Motor neuron (in vitro differentiated cells): ENCODE measurements around the gene SCG5. TPM values are rescaled to one million over a fixed set of nuclear protein-coding genes. Genes with fewer than 3 reads are reported as not detected.

Source experiments
- ATAC-seq, 8 experiments: fragments of 200-7000 bp; cut with Tn5 transposase; replicated peaks in 6 of 8; 2 replicates each; pipeline ENCODE4 v1.8.0; 2021; ENCODE audit warnings: mild to moderate bottlenecking in 8 of 8, moderate library complexity in 8 of 8
- H3K27ac ChIP-seq, 2 donors: fragments of 250-450 bp; sonication (Bioruptor Pico); 2 replicates each; pipeline ENCODE4 v1.9.0; 2021; ENCODE audit warnings: antibody characterized with exemption in 2 of 2, mild to moderate bottlenecking in 2 of 2, moderate library complexity in 1 of 2
- H3K4me1 ChIP-seq, 2 donors: fragments of 250-450 bp; sonication (Bioruptor Pico); replicated peaks in 1 of 2; 2 replicates each; pipeline ENCODE4 v1.6.1; 2021; ENCODE audit warnings: antibody characterized with exemption in 2 of 2, mild to moderate bottlenecking in 2 of 2, moderate library complexity in 1 of 2
- H3K4me3 ChIP-seq, 5 donors: fragments of 250-450 bp; sonication (Bioruptor Pico); 2 replicates each; pipeline ENCODE4 v1.9.0; 2021; ENCODE audit warnings: antibody characterized with exemption in 5 of 5, mild to moderate bottlenecking in 5 of 5, moderate library complexity in 4 of 5
- WGBS, 10 experiments: fragments of 450-650 bp; shearing (Covaris generic); methylation state at CpG; one replicate each; pipeline ENCODE4 v1.0.0; 2022; 5-methylcytosine and 5-hydroxymethylcytosine counted together
- in situ Hi-C, 9 experiments: fragments of 400-800 bp; cut with MboI; loops; one replicate each; pipeline ENCODE4 v1.15.0; 2021; ENCODE audit warnings: low sequenced_read_pairs in 9 of 9, low pct_unique_long_range_greater_than_20kb in 2 of 9; ENCODE audit not compliant: unreplicated experiment in 9 of 9
- total RNA-seq, 8 experiments: library from RNA; unstranded; fragments of 300-600 nt; gene quantifications; 2 replicates each; pipeline versions ENCODE4 v1.2.3 to v1.2.4, GENCODE V29; 2022

SCG5 gene
- total RNA-seq, 8 experiments from 2014 or later, result 1.3 to 68.5 (median 33.6) TPM

- H3K4me1 ChIP-seq, result no peaks in the 10 kb centered on the region
- ATAC-seq, result no peak
- no peak overlapping the region for H3K27ac ChIP-seq
- in situ Hi-C loops, result loop anchor here in 8 of 9 experiments (10.0 to 25.0 kb wide), 4 partner anchors 170 to 470 kb away; no protein-coding TSS in a partner anchor
- no peak overlapping the region for H3K4me3 ChIP-seq
- WGBS, 10 experiments, result 87 to 100% (median 94%) methylated on average over 1 to 6 of the region's 6 CpGs; no CpG with 5 or more reads in 1 of the 10 experiments
These were observed 25.8 kb downstream of the SCG5 start for GRCh38 chr15:32667321-32667720.

GRCh38 chr15:32668942-32669341 lies 27.4 kb downstream of the SCG5 start:
- ATAC-seq, result peak in 1 of 8 experiments; percentile 15
- 58 to 100% (median 83%) methylated on average over 1 to 2 of the region's 2 CpGs for WGBS, 10 experiments
- Histone ChIP-seq H3K4me3 (no peak overlapping the region), H3K27ac (no peak overlapping the region), H3K4me1 (no peaks in the 10 kb centered on the region)
- in situ Hi-C loops, result loop anchor here in 8 of 9 experiments (10.0 to 25.0 kb wide), 4 partner anchors 168 to 468 kb away; no protein-coding TSS in a partner anchor

- peak in 3 of 8 experiments; percentile 92 to 94 (median 93) for ATAC-seq
- no peak overlapping the region for H3K27ac ChIP-seq
- in situ Hi-C loops, result loop anchor here in 8 of 9 experiments (10.0 to 25.0 kb wide), 4 partner anchors 167 to 467 kb away; no protein-coding TSS in a partner anchor
- no peak overlapping the region for H3K4me3 ChIP-seq
- H3K4me1 ChIP-seq, result no peaks in the 10 kb centered on the region
- 4 to 70% (median 62%) methylated on average over 1 to 5 of the region's 5 CpGs for WGBS, 10 experiments
These were observed 28.5 kb downstream of the SCG5 start for GRCh38 chr15:32669896-32670611.

- in situ Hi-C loops, result loop anchor here in 6 of 9 experiments (25.0 kb wide), 3 partner anchors 167 to 467 kb away; no protein-coding TSS in a partner anchor
- no peak for ATAC-seq
- H3K4me1 ChIP-seq, result no peaks in the 10 kb centered on the region
- WGBS, 10 experiments, result 36 to 100% (median 88%) methylated on average over 1 to 3 of the region's 3 CpGs; no CpG with 5 or more reads in 2 of the 10 experiments
- no peak overlapping the region for H3K27ac ChIP-seq
- no peak overlapping the region for H3K4me3 ChIP-seq
These were observed 29.1 kb downstream of the SCG5 start for GRCh38 chr15:32670623-32671022.

GRCh38 chr15:32671339-32672325 lies 30.1 kb downstream of the SCG5 start:
- Histone ChIP-seq H3K27ac (no peak overlapping the region), H3K4me3 (no peak overlapping the region), H3K4me1 (peaks cover 0 to 2% of the 10 kb centered on the region in 2 donors)
- in situ Hi-C loops, result loop anchor here in 6 of 9 experiments (25.0 kb wide), 3 partner anchors 166 to 466 kb away; no protein-coding TSS in a partner anchor
- ATAC-seq, result no peak
- 35 to 99% (median 91%) methylated on average over 2 to 23 of the region's 29 CpGs; no CpG with 5 or more reads in 2 of the 10 experiments for WGBS, 10 experiments

- Histone ChIP-seq H3K4me1 (peaks cover 7 to 14% of the 10 kb centered on the region in 2 donors), H3K27ac (no peak overlapping the region), H3K4me3 (no peak overlapping the region)
- no peak for ATAC-seq
- WGBS, 10 experiments, result 60 to 100% (median 83%) methylated on average over 1 to 2 of the region's 2 CpGs; no CpG with 5 or more reads in 3 of the 10 experiments
- in situ Hi-C loops, result loop anchor here in 6 of 9 experiments (25.0 kb wide), 3 partner anchors 163 to 463 kb away; no protein-coding TSS in a partner anchor
These were observed 33.2 kb downstream of the SCG5 start for GRCh38 chr15:32674681-32675080.

GRCh38 chr15:32675466-32675865 lies 34.0 kb downstream of the SCG5 start:
- H3K4me1 ChIP-seq, result peaks cover 7 to 14% of the 10 kb centered on the region in 2 donors
- WGBS, 10 experiments, result 39 to 90% (median 69%) methylated on average over 2 to 6 of the region's 6 CpGs; no CpG with 5 or more reads in 2 of the 10 experiments
- in situ Hi-C loops, result no loop called here
- ATAC-seq, result no peak
- H3K27ac ChIP-seq, result no peak overlapping the region
- H3K4me3 ChIP-seq, result no peak overlapping the region

- WGBS, 10 experiments, result 20 to 100% (median 89%) methylated on average over 1 to 2 of the region's 2 CpGs; no CpG with 5 or more reads in 2 of the 10 experiments
- in situ Hi-C loops, result no loop called here
- Histone ChIP-seq H3K4me3 (no peak overlapping the region), H3K4me1 (peaks cover 7 to 14% of the 10 kb centered on the region in 2 donors), H3K27ac (no peak overlapping the region)
- ATAC-seq, result peak in 1 of 8 experiments; percentile 20
These were observed 34.7 kb downstream of the SCG5 start for GRCh38 chr15:32676169-32676568.

GRCh38 chr15:32677238-32677750 lies 35.8 kb downstream of the SCG5 start:
- H3K27ac ChIP-seq, result no peak overlapping the region
- no peak overlapping the region for H3K4me3 ChIP-seq
- ATAC-seq, result peak in 7 of 8 experiments; percentile 47 to 75 (median 65)
- 60 to 100% (median 79%) methylated on average over 2 to 5 of the region's 5 CpGs for WGBS, 10 experiments
- H3K4me1 ChIP-seq, result peaks cover 7 to 14% of the 10 kb centered on the region in 2 donors
- in situ Hi-C loops, result no loop called here

- in situ Hi-C loops, result no loop called here
- H3K4me1 ChIP-seq, result peaks cover 7 to 14% of the 10 kb centered on the region in 2 donors
- ATAC-seq, result peak in 1 of 8 experiments; percentile 20
- H3K4me3 ChIP-seq, result no peak overlapping the region
- 0 to 100% (median 69%) methylated on average over 1 to 4 of the region's 4 CpGs; no CpG with 5 or more reads in 5 of the 10 experiments for WGBS, 10 experiments
- H3K27ac ChIP-seq, result no peak overlapping the region
These were observed 37.8 kb downstream of the SCG5 start for GRCh38 chr15:32679298-32679690.

GRCh38 chr15:32682569-32682968 lies 41.1 kb downstream of the SCG5 start:
- WGBS, 10 experiments, result 28 to 100% (median 93%) methylated on average over 3 of the region's 3 CpGs; no CpG with 5 or more reads in 5 of the 10 experiments
- ATAC-seq, result peak in 5 of 8 experiments; percentile 76 to 96 (median 78)
- in situ Hi-C loops, result no loop called here

GRCh38 chr15:32682977-32683630 lies 41.6 kb downstream of the SCG5 start:
- Histone ChIP-seq H3K27ac (no peak overlapping the region), H3K4me3 (no peak overlapping the region), H3K4me1 (no peaks in the 10 kb centered on the region)
- in situ Hi-C loops, result no loop called here
- 40 to 100% (median 96%) methylated on average over 1 to 2 of the region's 2 CpGs; no CpG with 5 or more reads in 3 of the 10 experiments for WGBS, 10 experiments
- peak in 3 of 8 experiments; percentile 53 to 62 (median 57) for ATAC-seq

More at GRCh38 chr15:32682569-32682968, 41.1 kb downstream of the SCG5 start:
- Histone ChIP-seq H3K4me3 (no peak overlapping the region), H3K4me1 (peaks cover 3% of the 10 kb centered on the region in 2 donors), H3K27ac (no peak overlapping the region)
